ENCODE measurements around the gene OVOL2.
A peak's percentile ranks its signal among the peaks of the same experiment; 100 is the strongest.

OVOL2 gene

GRCh38 chr20:18024606-18025127 lies 33.0 kb downstream of the OVOL2 start:
- Histone ChIP-seq H3K27me3 (ENCODE audit: insufficient read depth, insufficient read length) (peaks cover 2% of the 10 kb centered on the region), H3K9ac (ENCODE audit: insufficient read length, low read depth) (no peak overlapping the region), H3K36me3 (ENCODE audit: insufficient read depth, insufficient read length, low read length) (no peaks in the 10 kb centered on the region), H3K4me3 (ENCODE audit: insufficient read length, low read depth) (no peak overlapping the region), H3K4me1 (ENCODE audit: insufficient read depth, insufficient read length) (no peaks in the 10 kb centered on the region), H3K9me3 (ENCODE audit: insufficient read depth, low read length) (no peaks in the 10 kb centered on the region)
- TF ChIP-seq SUZ12 (IDR thresholded peaks at IDR 0.05; ENCODE audit: extremely low read depth, insufficient read depth, insufficient read length) = no peak
- TF ChIP-seq YY1 (IDR thresholded peaks at IDR 0.05; ENCODE audit: insufficient read depth, insufficient read length) = no peak
- TF ChIP-seq ZNF274 (IDR thresholded peaks at IDR 0.05; ENCODE audit: low read depth, low read length) = no peak
- DNase-seq (ENCODE audit: low read depth, low spot score) = no peak

- DNase-seq (ENCODE audit: low read depth, low spot score) = no peak
- Histone ChIP-seq H3K27me3 (ENCODE audit: insufficient read depth, insufficient read length) (peaks cover 2% of the 10 kb centered on the region), H3K9ac (ENCODE audit: insufficient read length, low read depth) (no peak overlapping the region), H3K36me3 (ENCODE audit: insufficient read depth, insufficient read length, low read length) (no peaks in the 10 kb centered on the region), H3K4me1 (ENCODE audit: insufficient read depth, insufficient read length) (no peaks in the 10 kb centered on the region), H3K9me3 (ENCODE audit: insufficient read depth, low read length) (no peaks in the 10 kb centered on the region), H3K4me3 (ENCODE audit: insufficient read length, low read depth) (no peak overlapping the region)
- TF ChIP-seq SUZ12 (IDR thresholded peaks at IDR 0.05; ENCODE audit: extremely low read depth, insufficient read depth, insufficient read length) (no peak), ZNF274 (IDR thresholded peaks at IDR 0.05; ENCODE audit: low read depth, low read length) (no peak), YY1 (IDR thresholded peaks at IDR 0.05; ENCODE audit: insufficient read depth, insufficient read length) (no peak)
Measured at GRCh38 chr20:18020931-18021330, 36.8 kb downstream of the OVOL2 start.

GRCh38 chr20:18019068-18019467 lies 38.6 kb downstream of the OVOL2 start:
- Histone ChIP-seq H3K9me3 (ENCODE audit: insufficient read depth, low read length) (no peaks in the 10 kb centered on the region), H3K36me3 (ENCODE audit: insufficient read depth, insufficient read length, low read length) (no peaks in the 10 kb centered on the region), H3K9ac (ENCODE audit: insufficient read length, low read depth) (no peak overlapping the region), H3K4me3 (ENCODE audit: insufficient read length, low read depth) (no peak overlapping the region), H3K4me1 (ENCODE audit: insufficient read depth, insufficient read length) (no peaks in the 10 kb centered on the region), H3K27me3 (ENCODE audit: insufficient read depth, insufficient read length) (no peaks in the 10 kb centered on the region)
- TF ChIP-seq YY1 (IDR thresholded peaks at IDR 0.05; ENCODE audit: insufficient read depth, insufficient read length) = no peak
- no peak for TF ChIP-seq SUZ12 (IDR thresholded peaks at IDR 0.05; ENCODE audit: extremely low read depth, insufficient read depth, insufficient read length)
- TF ChIP-seq ZNF274 (IDR thresholded peaks at IDR 0.05; ENCODE audit: low read depth, low read length) = no peak
- peak; percentile 27 for DNase-seq (ENCODE audit: low read depth, low spot score)

GRCh38 chr20:18018100-18018499 lies 39.6 kb downstream of the OVOL2 start:
- Histone ChIP-seq H3K27me3 (ENCODE audit: insufficient read depth, insufficient read length) (no peaks in the 10 kb centered on the region), H3K36me3 (ENCODE audit: insufficient read depth, insufficient read length, low read length) (no peaks in the 10 kb centered on the region), H3K4me1 (ENCODE audit: insufficient read depth, insufficient read length) (no peaks in the 10 kb centered on the region), H3K4me3 (ENCODE audit: insufficient read length, low read depth) (no peak overlapping the region), H3K9me3 (ENCODE audit: insufficient read depth, low read length) (no peaks in the 10 kb centered on the region), H3K9ac (ENCODE audit: insufficient read length, low read depth) (no peak overlapping the region)
- DNase-seq (ENCODE audit: low read depth, low spot score) = no peak
- TF ChIP-seq ZNF274 (IDR thresholded peaks at IDR 0.05; ENCODE audit: low read depth, low read length) (no peak), SUZ12 (IDR thresholded peaks at IDR 0.05; ENCODE audit: extremely low read depth, insufficient read depth, insufficient read length) (no peak), YY1 (IDR thresholded peaks at IDR 0.05; ENCODE audit: insufficient read depth, insufficient read length) (no peak)

GRCh38 chr20:18016772-18017171 lies 40.9 kb downstream of the OVOL2 start:
- no peak for TF ChIP-seq YY1 (IDR thresholded peaks at IDR 0.05; ENCODE audit: insufficient read depth, insufficient read length)
- TF ChIP-seq SUZ12 (IDR thresholded peaks at IDR 0.05; ENCODE audit: extremely low read depth, insufficient read depth, insufficient read length) = no peak
- TF ChIP-seq ZNF274 (IDR thresholded peaks at IDR 0.05; ENCODE audit: low read depth, low read length) = no peak
- Histone ChIP-seq H3K4me3 (ENCODE audit: insufficient read length, low read depth) (no peak overlapping the region), H3K27me3 (ENCODE audit: insufficient read depth, insufficient read length) (no peaks in the 10 kb centered on the region), H3K9ac (ENCODE audit: insufficient read length, low read depth) (no peak overlapping the region), H3K4me1 (ENCODE audit: insufficient read depth, insufficient read length) (no peaks in the 10 kb centered on the region), H3K36me3 (ENCODE audit: insufficient read depth, insufficient read length, low read length) (no peaks in the 10 kb centered on the region), H3K9me3 (ENCODE audit: insufficient read depth, low read length) (no peaks in the 10 kb centered on the region)
- no peak for DNase-seq (ENCODE audit: low read depth, low spot score)

- DNase-seq (ENCODE audit: low read depth, low spot score) = no peak
- Histone ChIP-seq H3K9me3 (ENCODE audit: insufficient read depth, low read length) (no peaks in the 10 kb centered on the region), H3K4me3 (ENCODE audit: insufficient read length, low read depth) (no peak overlapping the region), H3K9ac (ENCODE audit: insufficient read length, low read depth) (no peak overlapping the region), H3K36me3 (ENCODE audit: insufficient read depth, insufficient read length, low read length) (no peaks in the 10 kb centered on the region), H3K4me1 (ENCODE audit: insufficient read depth, insufficient read length) (no peaks in the 10 kb centered on the region), H3K27me3 (ENCODE audit: insufficient read depth, insufficient read length) (no peaks in the 10 kb centered on the region)
- no peak for TF ChIP-seq YY1 (IDR thresholded peaks at IDR 0.05; ENCODE audit: insufficient read depth, insufficient read length)
Measured at GRCh38 chr20:18014411-18014810, 43.3 kb downstream of the OVOL2 start.

- TF ChIP-seq SUZ12 (IDR thresholded peaks at IDR 0.05; ENCODE audit: extremely low read depth, insufficient read depth, insufficient read length) (no peak), YY1 (IDR thresholded peaks at IDR 0.05; ENCODE audit: insufficient read depth, insufficient read length) (no peak), ZNF274 (IDR thresholded peaks at IDR 0.05; ENCODE audit: low read depth, low read length) (no peak)
- Histone ChIP-seq H3K27me3 (ENCODE audit: insufficient read depth, insufficient read length) (no peaks in the 10 kb centered on the region), H3K9ac (ENCODE audit: insufficient read length, low read depth) (no peak overlapping the region), H3K4me1 (ENCODE audit: insufficient read depth, insufficient read length) (no peaks in the 10 kb centered on the region), H3K4me3 (ENCODE audit: insufficient read length, low read depth) (no peak overlapping the region), H3K36me3 (ENCODE audit: insufficient read depth, insufficient read length, low read length) (no peaks in the 10 kb centered on the region), H3K9me3 (ENCODE audit: insufficient read depth, low read length) (no peaks in the 10 kb centered on the region)
- no peak for DNase-seq (ENCODE audit: low read depth, low spot score)
Measured at GRCh38 chr20:18012901-18013300, 44.8 kb downstream of the OVOL2 start.

All from NT2/D1 (cell line).